Gastroesophageal sphincter (tissue), 4 donors: ENCODE results near the gene GNA14. TPM values are rescaled to one million over a fixed set of nuclear protein-coding genes. Genes with fewer than 3 reads are reported as not detected.

Experiments used
- ATAC-seq: fragments of 150-250 bp; one replicate; pipeline ENCODE4 v1.9.1; 2016; ENCODE audit warnings: mild to moderate bottlenecking, moderate library complexity
- H3K27ac ChIP-seq, 4 donors: fragments of 200-600 bp; sonication (generic) in 3 of 4; 1 replicate in 3 of 4; 2 replicates in 1 of 4; pipeline ENCODE4 v1.5.1; 2016 to 2019
- H3K27me3 ChIP-seq: fragments of 200-600 bp; sonication (generic); one replicate; pipeline ENCODE4 v1.5.1; 2019
- H3K36me3 ChIP-seq, 2 donors: fragments of 200-600 bp; sonication (generic); one replicate each; pipeline ENCODE4 v1.5.1; 2019; ENCODE audit warnings: control low read depth in 1 of 2
- H3K4me1 ChIP-seq, 3 donors: fragments of 200-600 bp; sonication (generic); 1 replicate in 2 of 3; 2 replicates in 1 of 3; pipeline ENCODE4 v1.5.1; 2016 to 2019; ENCODE audit warnings: control low read depth in 2 of 3
- H3K4me3 ChIP-seq, 2 donors: fragments of 200-600 bp; sonication (generic); one replicate each; pipeline ENCODE4 v1.5.1; 2019; ENCODE audit warnings: mild to moderate bottlenecking in 1 of 2, moderate library complexity in 1 of 2
- H3K9me3 ChIP-seq, 3 donors: fragments of 200-600 bp; sonication (generic); one replicate each; pipeline ENCODE4 v1.5.1; 2017 to 2019; ENCODE audit warnings: control low read depth in 2 of 3
- EP300 ChIP-seq: sonication (generic); formaldehyde crosslinking; IDR thresholded peaks from one replicate; pipeline ENCODE4 v1.6.1; 2017; ENCODE audit warnings: antibody characterized with exemption, mild to moderate bottlenecking
- POLR2A ChIP-seq, 2 donors: fragments of 450-650 bp; IDR thresholded peaks; one replicate each; pipeline ENCODE4 v1.6.1; 2017; ENCODE audit warnings: antibody characterized with exemption in 2 of 2, mild to moderate bottlenecking in 2 of 2, moderate library complexity in 1 of 2
- POLR2AphosphoS5 ChIP-seq: sonication (generic); formaldehyde crosslinking; IDR thresholded peaks from one replicate; pipeline ENCODE4 v1.6.1; 2017; ENCODE audit warnings: antibody characterized with exemption
- WGBS, 2 donors: methylation state at CpG; one replicate each; pipeline ENCODE4 v1.1.5; 2018; ENCODE audit warnings: low coverage in 1 of 2; 5-methylcytosine and 5-hydroxymethylcytosine counted together
- total RNA-seq, 4 donors: library from RNA; depleted of rRNA; stranded (reverse); fragments of >200 nt; gene quantifications; one replicate each; pipeline ENCODE4 v1.1.0, GENCODE V29; 2016
- TF ChIP-seq, protein P1 (sequence below), 4 experiments: fragments of 200-600 bp in 2 of 4; fragments of 450-650 bp in 2 of 4; sonication (generic) in 1 of 4; IDR thresholded peaks; one replicate each; pipeline ENCODE4 v1.5.1; 2017 to 2019; ENCODE audit warnings: antibody characterized with exemption in 4 of 4, mild to moderate bottlenecking in 2 of 4, moderate library complexity in 2 of 4

Gene GNA14
- total RNA-seq, 4 donors from 2014 or later, result 3.9 to 6.4 (median 5.1) TPM

DNA sequence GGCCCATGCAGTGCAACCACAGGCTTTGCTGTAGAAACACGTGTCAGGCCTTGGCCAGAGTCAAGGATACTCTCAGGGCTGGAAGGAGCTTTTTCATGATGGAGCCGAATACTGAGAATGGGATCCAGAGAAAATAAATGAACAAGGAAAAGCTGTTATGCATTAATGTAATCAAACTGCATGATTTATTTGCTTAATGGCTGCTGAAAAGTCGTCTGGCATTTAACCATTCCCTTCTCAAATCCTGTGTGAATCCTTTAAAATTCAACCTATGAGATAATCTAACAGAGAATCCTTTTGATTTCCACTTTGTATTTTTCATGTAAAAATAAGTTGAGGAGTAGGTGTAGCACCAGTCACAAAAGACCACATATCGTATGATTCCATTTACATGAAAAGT, 24.1 kb upstream of the GNA14 start:
- Histone ChIP-seq H3K36me3 (no peaks in the 10 kb centered on the region), H3K4me1 (peaks cover 0 to 17% (median 0%) of the 10 kb centered on the region in 3 donors), H3K9me3 (no peaks in the 10 kb centered on the region), H3K4me3 (no peak overlapping the region), H3K27me3 (no peaks in the 10 kb centered on the region), H3K27ac (no peak overlapping the region)
- no peak for ATAC-seq
- TF ChIP-seq POLR2A (IDR thresholded peaks at IDR 0.05) (no peak), POLR2AphosphoS5 (no peak), EP300 (no peak)
- TF ChIP-seq, protein P1, sequence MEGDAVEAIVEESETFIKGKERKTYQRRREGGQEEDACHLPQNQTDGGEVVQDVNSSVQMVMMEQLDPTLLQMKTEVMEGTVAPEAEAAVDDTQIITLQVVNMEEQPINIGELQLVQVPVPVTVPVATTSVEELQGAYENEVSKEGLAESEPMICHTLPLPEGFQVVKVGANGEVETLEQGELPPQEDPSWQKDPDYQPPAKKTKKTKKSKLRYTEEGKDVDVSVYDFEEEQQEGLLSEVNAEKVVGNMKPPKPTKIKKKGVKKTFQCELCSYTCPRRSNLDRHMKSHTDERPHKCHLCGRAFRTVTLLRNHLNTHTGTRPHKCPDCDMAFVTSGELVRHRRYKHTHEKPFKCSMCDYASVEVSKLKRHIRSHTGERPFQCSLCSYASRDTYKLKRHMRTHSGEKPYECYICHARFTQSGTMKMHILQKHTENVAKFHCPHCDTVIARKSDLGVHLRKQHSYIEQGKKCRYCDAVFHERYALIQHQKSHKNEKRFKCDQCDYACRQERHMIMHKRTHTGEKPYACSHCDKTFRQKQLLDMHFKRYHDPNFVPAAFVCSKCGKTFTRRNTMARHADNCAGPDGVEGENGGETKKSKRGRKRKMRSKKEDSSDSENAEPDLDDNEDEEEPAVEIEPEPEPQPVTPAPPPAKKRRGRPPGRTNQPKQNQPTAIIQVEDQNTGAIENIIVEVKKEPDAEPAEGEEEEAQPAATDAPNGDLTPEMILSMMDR (IDR thresholded peaks at IDR 0.05), result no peak
- WGBS, 2 donors, result 31 to 41% methylated on average over 4 of the region's 4 CpGs

DNA sequence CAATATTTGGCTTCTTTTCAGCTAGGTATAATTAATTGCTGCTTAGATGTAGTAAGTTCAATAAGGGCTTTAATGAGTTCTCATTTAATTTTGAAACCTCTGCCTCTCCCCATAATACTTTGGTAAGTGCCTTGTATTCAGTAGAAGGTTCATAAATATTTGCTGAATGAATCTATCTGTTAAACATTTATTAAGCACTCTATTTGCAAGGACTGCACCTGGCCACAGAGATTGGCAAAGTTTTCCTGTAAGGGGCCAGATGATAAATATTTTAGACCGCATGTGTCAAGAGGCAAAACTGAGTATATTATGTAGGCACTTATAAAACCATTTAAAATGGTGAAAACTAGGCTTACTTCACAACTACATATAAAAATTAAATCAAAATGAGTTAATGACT, 19.0 kb upstream of the GNA14 start:
- H3K36me3 ChIP-seq, result no peaks in the 10 kb centered on the region
- TF ChIP-seq EP300 (no peak), POLR2AphosphoS5 (no peak)
- no peak for ATAC-seq
- WGBS, 2 donors, result 71 to 92% methylated on average over 1 of the region's 1 CpG
- H3K4me3 ChIP-seq, result no peak overlapping the region
- H3K27ac ChIP-seq, result no peak overlapping the region
- no peaks in the 10 kb centered on the region for H3K9me3 ChIP-seq
- peaks cover 2 to 12% (median 8%) of the 10 kb centered on the region in 3 donors for H3K4me1 ChIP-seq
- no peaks in the 10 kb centered on the region for H3K27me3 ChIP-seq

DNA sequence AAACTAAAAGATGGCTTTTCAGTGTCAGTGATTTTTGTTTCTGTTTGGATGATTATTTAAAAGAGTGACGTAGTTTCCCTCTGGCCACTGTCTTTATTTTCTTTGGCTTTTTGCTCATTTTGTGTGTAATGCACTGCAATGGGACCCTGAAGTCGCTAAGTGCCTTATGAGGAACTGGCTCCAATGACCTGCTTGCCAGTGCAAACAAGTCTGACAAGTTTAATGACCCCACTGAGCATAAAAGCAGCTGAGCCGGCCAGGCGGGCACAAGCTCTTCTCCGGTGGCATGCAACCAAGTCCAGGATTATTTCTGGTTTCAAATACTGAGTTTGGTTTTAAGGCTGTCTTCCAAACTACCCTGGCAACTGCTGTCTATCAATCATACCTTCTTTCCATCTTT, 15.6 kb upstream of the GNA14 start:
- no peaks in the 10 kb centered on the region for H3K36me3 ChIP-seq
- peaks cover 2 to 12% (median 8%) of the 10 kb centered on the region in 3 donors for H3K4me1 ChIP-seq
- WGBS, 2 donors, result 0 to 26% methylated on average over 1 to 5 of the region's 5 CpGs
- no peak for ATAC-seq
- no peaks in the 10 kb centered on the region for H3K9me3 ChIP-seq
- H3K27ac ChIP-seq, result no peak overlapping the region
- no peak overlapping the region for H3K4me3 ChIP-seq
- no peaks in the 10 kb centered on the region for H3K27me3 ChIP-seq
- TF ChIP-seq, protein P1 (IDR thresholded peaks at IDR 0.05), result no peak
- TF ChIP-seq POLR2AphosphoS5, result no peak
- TF ChIP-seq POLR2A (IDR thresholded peaks at IDR 0.05), result no peak
- TF ChIP-seq EP300, result no peak

DNA sequence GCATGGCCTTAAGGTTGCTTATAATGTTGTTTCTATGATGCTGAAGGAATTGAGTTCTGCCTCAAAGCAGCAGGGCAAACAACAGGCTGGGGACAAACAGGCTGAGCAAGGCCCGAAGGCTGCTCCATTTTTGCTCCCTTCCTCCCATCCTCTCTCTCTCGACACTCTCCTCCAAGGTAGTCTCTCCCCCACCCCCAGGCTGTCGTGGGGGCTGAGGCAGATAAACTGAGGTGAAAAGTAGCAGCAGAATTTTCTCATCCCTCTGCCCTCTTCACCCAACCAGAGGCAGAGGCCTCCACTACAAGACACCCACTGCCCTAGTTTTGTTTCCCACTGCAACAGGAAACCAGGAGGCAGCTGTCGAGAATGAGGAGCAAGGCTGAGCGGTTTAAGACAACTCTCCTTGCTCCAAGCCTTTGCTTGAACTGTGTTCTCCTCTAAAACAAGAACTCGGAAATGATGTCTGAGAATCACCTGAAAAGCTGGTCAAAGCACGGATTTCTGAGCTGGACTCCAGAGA, 13.5 kb upstream of the GNA14 start:
- H3K4me1 ChIP-seq, result peaks cover 2 to 12% (median 8%) of the 10 kb centered on the region in 3 donors
- no peak for ATAC-seq
- WGBS, 2 donors, result 90% methylated on average over 4 of the region's 7 CpGs

DNA sequence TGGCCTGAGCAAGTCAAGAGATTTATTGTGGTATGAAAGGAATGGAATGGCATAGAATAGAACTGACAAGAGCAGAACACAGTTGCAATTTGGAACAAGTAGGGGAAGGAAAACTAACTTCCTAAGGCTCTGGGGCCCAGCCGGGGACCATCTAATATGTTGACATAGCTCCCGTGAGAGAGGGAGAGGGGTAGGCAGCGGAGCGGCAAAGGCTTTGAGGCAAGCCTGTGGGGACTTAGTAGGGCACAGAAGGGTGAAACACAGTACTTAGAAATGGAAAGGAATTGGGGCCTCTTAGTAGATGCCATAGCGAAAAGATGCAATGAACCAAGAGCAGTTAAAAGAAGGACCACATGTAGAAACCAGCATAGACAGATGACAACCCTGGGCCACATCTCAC, 11.8 kb upstream of the GNA14 start:
- no peaks in the 10 kb centered on the region for H3K36me3 ChIP-seq
- no peak overlapping the region for H3K27ac ChIP-seq
- no peaks in the 10 kb centered on the region for H3K9me3 ChIP-seq
- peaks cover 2 to 12% (median 8%) of the 10 kb centered on the region in 3 donors for H3K4me1 ChIP-seq
- H3K27me3 ChIP-seq, result no peaks in the 10 kb centered on the region
- 88 to 92% methylated on average over 1 to 5 of the region's 5 CpGs for whole genome bisulfite sequencing, 2 donors
- no peak overlapping the region for H3K4me3 ChIP-seq
- ATAC-seq, result no peak
- TF ChIP-seq POLR2AphosphoS5, result no peak
- no peak for TF ChIP-seq POLR2A (IDR thresholded peaks at IDR 0.05)
- TF ChIP-seq, protein P1 (IDR thresholded peaks at IDR 0.05), result no peak
- no peak for TF ChIP-seq EP300

More for the DNA sequence above, 13.5 kb upstream of the GNA14 start:
- H3K36me3 ChIP-seq, result no peaks in the 10 kb centered on the region
- TF ChIP-seq EP300 (no peak), POLR2AphosphoS5 (no peak), POLR2A (IDR thresholded peaks at IDR 0.05) (no peak)
- TF ChIP-seq, protein P1 (IDR thresholded peaks at IDR 0.05), result no peak
- no peaks in the 10 kb centered on the region for H3K9me3 ChIP-seq
- H3K4me3 ChIP-seq, result no peak overlapping the region
- H3K27ac ChIP-seq, result no peak overlapping the region
- H3K27me3 ChIP-seq, result no peaks in the 10 kb centered on the region
